ENCODE measurements around the gene RPS26. TPM values are rescaled to one million over a fixed set of nuclear protein-coding genes. Genes with fewer than 3 reads are reported as not detected.

Gene RPS26
- total and polyA plus RNA-seq, 2 of the 13 experiments (the other 11 are each of a cell fraction or from before 2014, with no cell fraction given) = 150 to 421 TPM

DNA sequence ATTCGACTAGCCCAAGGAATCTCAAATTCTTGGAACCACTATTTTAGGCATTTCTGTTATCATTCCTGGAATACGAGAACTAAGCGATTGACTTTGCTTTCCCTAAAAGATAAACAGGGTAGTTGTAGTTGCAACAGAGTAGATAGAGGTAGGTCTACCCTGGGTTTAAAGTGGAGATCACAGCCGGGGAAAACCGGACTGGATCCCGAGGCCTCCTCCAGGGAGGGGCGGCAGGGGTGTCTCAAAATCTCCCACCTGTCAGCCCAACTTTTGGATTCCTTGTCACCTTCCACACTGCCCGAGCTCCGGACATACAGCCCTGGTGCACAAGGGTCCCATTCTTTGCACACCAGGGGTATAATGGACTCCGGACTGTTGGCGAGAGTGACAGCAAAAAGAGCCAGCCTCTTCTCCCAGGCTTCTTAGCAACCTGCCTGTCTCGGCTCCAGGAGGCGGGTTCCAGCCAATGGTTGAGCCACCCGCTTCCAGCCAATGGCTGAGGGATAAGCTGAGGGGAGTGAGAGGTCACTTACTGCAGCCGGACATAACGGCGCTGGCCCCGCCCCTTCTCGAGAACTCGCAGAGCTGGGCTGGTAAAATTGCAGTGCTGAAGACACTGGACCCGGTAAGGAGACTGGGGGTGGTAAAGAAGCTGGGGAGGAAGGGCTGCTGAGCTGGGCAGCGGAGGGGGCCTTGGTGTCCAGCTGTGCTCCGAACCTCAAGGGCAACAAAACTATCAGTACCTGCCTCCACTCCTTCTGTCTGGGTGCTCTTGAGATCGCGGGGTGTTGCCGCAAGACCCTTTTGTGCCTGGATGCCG lies 44.8 kb upstream of the RPS26 start, which contains the start of gene SUOX (continued):
- no peak; the same call in 1 of the 2 replicates for TF ChIP-seq KDM6A (CRISPR knock-in tag; IDR thresholded peaks at IDR 0.05; ENCODE audit: low read depth)
- TF ChIP-seq PCBP2 (optimal IDR thresholded peaks at IDR 0.05; ENCODE audit: low read depth, low read length, poor library complexity, severe bottlenecking) = no peak
- TF ChIP-seq, protein P1, sequence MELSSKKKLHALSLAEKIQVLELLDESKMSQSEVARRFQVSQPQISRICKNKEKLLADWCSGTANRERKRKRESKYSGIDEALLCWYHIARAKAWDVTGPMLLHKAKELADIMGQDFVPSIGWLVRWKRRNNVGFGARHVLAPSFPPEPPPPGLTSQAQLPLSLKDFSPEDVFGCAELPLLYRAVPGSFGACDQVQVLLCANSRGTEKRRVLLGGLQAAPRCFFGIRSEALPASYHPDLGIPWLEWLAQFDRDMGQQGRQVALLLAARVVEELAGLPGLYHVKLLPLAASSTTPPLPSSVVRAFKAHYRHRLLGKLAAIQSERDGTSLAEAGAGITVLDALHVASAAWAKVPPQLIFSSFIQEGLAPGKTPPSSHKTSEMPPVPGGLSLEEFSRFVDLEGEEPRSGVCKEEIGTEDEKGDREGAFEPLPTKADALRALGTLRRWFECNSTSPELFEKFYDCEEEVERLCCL (CRISPR knock-in tag; IDR thresholded peaks at IDR 0.05; ENCODE audit: borderline replicate concordance) = no peak
- TF ChIP-seq, protein P2, sequence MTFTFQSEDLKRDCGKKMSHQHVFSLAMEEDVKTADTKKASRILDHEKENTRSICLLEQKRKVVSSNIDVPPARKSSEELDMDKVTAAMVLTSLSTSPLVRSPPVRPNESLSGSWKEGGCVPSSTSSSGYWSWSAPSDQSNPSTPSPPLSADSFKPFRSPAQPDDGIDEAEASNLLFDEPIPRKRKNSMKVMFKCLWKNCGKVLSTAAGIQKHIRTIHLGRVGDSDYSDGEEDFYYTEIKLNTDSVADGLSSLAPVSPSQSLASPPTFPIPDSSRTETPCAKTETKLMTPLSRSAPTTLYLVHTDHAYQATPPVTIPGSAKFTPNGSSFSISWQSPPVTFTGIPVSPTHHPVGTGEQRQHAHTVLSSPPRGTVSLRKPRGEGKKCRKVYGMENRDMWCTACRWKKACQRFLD (CRISPR knock-in tag; IDR thresholded peaks at IDR 0.05; ENCODE audit: borderline replicate concordance) = no peak
- TF ChIP-seq NFE2L2 (IDR thresholded peaks at IDR 0.05; ENCODE audit: low read length) = no peak
- TF ChIP-seq, protein P3, sequence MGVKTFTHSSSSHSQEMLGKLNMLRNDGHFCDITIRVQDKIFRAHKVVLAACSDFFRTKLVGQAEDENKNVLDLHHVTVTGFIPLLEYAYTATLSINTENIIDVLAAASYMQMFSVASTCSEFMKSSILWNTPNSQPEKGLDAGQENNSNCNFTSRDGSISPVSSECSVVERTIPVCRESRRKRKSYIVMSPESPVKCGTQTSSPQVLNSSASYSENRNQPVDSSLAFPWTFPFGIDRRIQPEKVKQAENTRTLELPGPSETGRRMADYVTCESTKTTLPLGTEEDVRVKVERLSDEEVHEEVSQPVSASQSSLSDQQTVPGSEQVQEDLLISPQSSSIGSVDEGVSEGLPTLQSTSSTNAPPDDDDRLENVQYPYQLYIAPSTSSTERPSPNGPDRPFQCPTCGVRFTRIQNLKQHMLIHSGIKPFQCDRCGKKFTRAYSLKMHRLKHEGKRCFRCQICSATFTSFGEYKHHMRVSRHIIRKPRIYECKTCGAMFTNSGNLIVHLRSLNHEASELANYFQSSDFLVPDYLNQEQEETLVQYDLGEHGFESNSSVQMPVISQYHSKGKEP (CRISPR knock-in tag; IDR thresholded peaks at IDR 0.05) = no peak
- TF ChIP-seq ZNF530 (CRISPR knock-in tag; IDR thresholded peaks at IDR 0.05; ENCODE audit: low read depth) = no peak
- TF ChIP-seq ZFP62 (CRISPR knock-in tag; IDR thresholded peaks at IDR 0.05) = no peak
- no peak for TF ChIP-seq ZNF431 (CRISPR knock-in tag; IDR thresholded peaks at IDR 0.05; ENCODE audit: borderline replicate concordance, low read depth)
- no peak for TF ChIP-seq ELF3 (CRISPR knock-in tag; IDR thresholded peaks at IDR 0.05)
- TF ChIP-seq ZNF713 (CRISPR knock-in tag; IDR thresholded peaks at IDR 0.05) = no peak
- TF ChIP-seq ZNF30 (CRISPR knock-in tag; IDR thresholded peaks at IDR 0.05) = no peak
- TF ChIP-seq, protein P4, sequence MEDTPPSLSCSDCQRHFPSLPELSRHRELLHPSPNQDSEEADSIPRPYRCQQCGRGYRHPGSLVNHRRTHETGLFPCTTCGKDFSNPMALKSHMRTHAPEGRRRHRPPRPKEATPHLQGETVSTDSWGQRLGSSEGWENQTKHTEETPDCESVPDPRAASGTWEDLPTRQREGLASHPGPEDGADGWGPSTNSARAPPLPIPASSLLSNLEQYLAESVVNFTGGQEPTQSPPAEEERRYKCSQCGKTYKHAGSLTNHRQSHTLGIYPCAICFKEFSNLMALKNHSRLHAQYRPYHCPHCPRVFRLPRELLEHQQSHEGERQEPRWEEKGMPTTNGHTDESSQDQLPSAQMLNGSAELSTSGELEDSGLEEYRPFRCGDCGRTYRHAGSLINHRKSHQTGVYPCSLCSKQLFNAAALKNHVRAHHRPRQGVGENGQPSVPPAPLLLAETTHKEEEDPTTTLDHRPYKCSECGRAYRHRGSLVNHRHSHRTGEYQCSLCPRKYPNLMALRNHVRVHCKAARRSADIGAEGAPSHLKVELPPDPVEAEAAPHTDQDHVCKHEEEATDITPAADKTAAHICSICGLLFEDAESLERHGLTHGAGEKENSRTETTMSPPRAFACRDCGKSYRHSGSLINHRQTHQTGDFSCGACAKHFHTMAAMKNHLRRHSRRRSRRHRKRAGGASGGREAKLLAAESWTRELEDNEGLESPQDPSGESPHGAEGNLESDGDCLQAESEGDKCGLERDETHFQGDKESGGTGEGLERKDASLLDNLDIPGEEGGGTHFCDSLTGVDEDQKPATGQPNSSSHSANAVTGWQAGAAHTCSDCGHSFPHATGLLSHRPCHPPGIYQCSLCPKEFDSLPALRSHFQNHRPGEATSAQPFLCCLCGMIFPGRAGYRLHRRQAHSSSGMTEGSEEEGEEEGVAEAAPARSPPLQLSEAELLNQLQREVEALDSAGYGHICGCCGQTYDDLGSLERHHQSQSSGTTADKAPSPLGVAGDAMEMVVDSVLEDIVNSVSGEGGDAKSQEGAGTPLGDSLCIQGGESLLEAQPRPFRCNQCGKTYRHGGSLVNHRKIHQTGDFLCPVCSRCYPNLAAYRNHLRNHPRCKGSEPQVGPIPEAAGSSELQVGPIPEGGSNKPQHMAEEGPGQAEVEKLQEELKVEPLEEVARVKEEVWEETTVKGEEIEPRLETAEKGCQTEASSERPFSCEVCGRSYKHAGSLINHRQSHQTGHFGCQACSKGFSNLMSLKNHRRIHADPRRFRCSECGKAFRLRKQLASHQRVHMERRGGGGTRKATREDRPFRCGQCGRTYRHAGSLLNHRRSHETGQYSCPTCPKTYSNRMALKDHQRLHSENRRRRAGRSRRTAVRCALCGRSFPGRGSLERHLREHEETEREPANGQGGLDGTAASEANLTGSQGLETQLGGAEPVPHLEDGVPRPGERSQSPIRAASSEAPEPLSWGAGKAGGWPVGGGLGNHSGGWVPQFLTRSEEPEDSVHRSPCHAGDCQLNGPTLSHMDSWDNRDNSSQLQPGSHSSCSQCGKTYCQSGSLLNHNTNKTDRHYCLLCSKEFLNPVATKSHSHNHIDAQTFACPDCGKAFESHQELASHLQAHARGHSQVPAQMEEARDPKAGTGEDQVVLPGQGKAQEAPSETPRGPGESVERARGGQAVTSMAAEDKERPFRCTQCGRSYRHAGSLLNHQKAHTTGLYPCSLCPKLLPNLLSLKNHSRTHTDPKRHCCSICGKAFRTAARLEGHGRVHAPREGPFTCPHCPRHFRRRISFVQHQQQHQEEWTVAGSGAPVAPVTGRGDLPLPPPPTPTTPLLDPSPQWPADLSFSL (CRISPR knock-in tag; IDR thresholded peaks at IDR 0.05) = no peak
- no peak; the same call in 1 of the 2 replicates for TF ChIP-seq ZNF337 (CRISPR knock-in tag; IDR thresholded peaks at IDR 0.05; ENCODE audit: borderline replicate concordance, low read depth)
- no peak for TF ChIP-seq PRMT3 (CRISPR knock-in tag; IDR thresholded peaks at IDR 0.05; ENCODE audit: borderline replicate concordance, low read depth)
- TF ChIP-seq, protein P5, sequence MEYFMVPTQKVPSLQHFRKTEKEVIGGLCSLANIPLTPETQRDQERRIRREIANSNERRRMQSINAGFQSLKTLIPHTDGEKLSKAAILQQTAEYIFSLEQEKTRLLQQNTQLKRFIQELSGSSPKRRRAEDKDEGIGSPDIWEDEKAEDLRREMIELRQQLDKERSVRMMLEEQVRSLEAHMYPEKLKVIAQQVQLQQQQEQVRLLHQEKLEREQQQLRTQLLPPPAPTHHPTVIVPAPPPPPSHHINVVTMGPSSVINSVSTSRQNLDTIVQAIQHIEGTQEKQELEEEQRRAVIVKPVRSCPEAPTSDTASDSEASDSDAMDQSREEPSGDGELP (IDR thresholded peaks at IDR 0.05; ENCODE audit: borderline replicate concordance, low read depth) = peak; percentile 33; the same call in 1 of the 2 replicates
